Ascending aorta (tissue), 2 donors: Measurements from ENCODE around the gene REEP3. TPM values are rescaled to one million over a fixed set of nuclear protein-coding genes. Genes with fewer than 3 reads are reported as not detected.
"Not testable (repeated sequence)": the region's sequence is repeated elsewhere in the genome, so short reads cannot be mapped to it uniquely, and the experiment has no call there.

Source experiments
- DNase-seq, 2 donors: peaks; one replicate each; pipeline ENCODE4 v3.0.0-alpha.2; 2019; ENCODE audit warnings: low spot score in 2 of 2
- H3K27ac ChIP-seq, 2 donors: fragments of 200-600 bp; sonication (generic); one replicate each; pipeline ENCODE4 v1.5.1; 2016 to 2017; ENCODE audit warnings: mild to moderate bottlenecking in 1 of 2
- H3K27me3 ChIP-seq: fragments of 200-600 bp; sonication (generic); one replicate; pipeline ENCODE4 v1.5.1; 2017
- H3K36me3 ChIP-seq, 2 donors: fragments of 200-600 bp; sonication (generic); one replicate each; pipeline ENCODE4 v1.5.1; 2016
- H3K4me1 ChIP-seq, 2 donors: fragments of 200-600 bp; sonication (generic); one replicate each; pipeline ENCODE4 v1.5.1; 2016 to 2017; ENCODE audit warnings: mild to moderate bottlenecking in 1 of 2
- H3K4me3 ChIP-seq, 2 donors: fragments of 200-600 bp; sonication (generic); one replicate each; pipeline ENCODE4 v1.5.1; 2016 to 2017; ENCODE audit warnings: mild to moderate bottlenecking in 1 of 2
- H3K9me3 ChIP-seq, 2 donors: fragments of 200-600 bp; sonication (generic); one replicate each; pipeline ENCODE4 v1.5.1; 2016
- intact Hi-C: fragments of 100-400 bp; cut with DNase I; formaldehyde crosslinking; loops from one replicate; pipeline ENCODE4 v1.15.1; 2023
- total RNA-seq: library from RNA; depleted of rRNA; stranded (reverse); fragments of >200 nt; gene quantifications from one replicate; pipeline ENCODE4 v1.1.0, GENCODE V29; 2016
- TF ChIP-seq, protein P1 (sequence below), 3 experiments: fragments of 200-600 bp in 2 of 3; fragments of 450-650 bp in 1 of 3; sonication (generic) in 2 of 3; IDR thresholded peaks; one replicate each; pipeline ENCODE4 v1.5.1; 2016 to 2019; ENCODE audit warnings: antibody characterized with exemption in 3 of 3, mild to moderate bottlenecking in 1 of 3, moderate library complexity in 1 of 3

Gene REEP3
- total RNA-seq, 1 donor from 2014 or later = 41.1 TPM

GRCh38 chr10:63657761-63658160, 136.6 kb downstream of the REEP3 start:
- H3K9me3 ChIP-seq = no peaks in the 10 kb centered on the region
- TF ChIP-seq, protein P1, sequence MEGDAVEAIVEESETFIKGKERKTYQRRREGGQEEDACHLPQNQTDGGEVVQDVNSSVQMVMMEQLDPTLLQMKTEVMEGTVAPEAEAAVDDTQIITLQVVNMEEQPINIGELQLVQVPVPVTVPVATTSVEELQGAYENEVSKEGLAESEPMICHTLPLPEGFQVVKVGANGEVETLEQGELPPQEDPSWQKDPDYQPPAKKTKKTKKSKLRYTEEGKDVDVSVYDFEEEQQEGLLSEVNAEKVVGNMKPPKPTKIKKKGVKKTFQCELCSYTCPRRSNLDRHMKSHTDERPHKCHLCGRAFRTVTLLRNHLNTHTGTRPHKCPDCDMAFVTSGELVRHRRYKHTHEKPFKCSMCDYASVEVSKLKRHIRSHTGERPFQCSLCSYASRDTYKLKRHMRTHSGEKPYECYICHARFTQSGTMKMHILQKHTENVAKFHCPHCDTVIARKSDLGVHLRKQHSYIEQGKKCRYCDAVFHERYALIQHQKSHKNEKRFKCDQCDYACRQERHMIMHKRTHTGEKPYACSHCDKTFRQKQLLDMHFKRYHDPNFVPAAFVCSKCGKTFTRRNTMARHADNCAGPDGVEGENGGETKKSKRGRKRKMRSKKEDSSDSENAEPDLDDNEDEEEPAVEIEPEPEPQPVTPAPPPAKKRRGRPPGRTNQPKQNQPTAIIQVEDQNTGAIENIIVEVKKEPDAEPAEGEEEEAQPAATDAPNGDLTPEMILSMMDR (IDR thresholded peaks at IDR 0.05) = no peak
- no peaks in the 10 kb centered on the region for H3K36me3 ChIP-seq
- no peak overlapping the region for H3K4me3 ChIP-seq
- intact Hi-C loops = no loop called here
- H3K27me3 ChIP-seq = no peaks in the 10 kb centered on the region
- DNase-seq = no peak
- H3K4me1 ChIP-seq = no peaks in the 10 kb centered on the region
- H3K27ac ChIP-seq = no peak overlapping the region

DNA sequence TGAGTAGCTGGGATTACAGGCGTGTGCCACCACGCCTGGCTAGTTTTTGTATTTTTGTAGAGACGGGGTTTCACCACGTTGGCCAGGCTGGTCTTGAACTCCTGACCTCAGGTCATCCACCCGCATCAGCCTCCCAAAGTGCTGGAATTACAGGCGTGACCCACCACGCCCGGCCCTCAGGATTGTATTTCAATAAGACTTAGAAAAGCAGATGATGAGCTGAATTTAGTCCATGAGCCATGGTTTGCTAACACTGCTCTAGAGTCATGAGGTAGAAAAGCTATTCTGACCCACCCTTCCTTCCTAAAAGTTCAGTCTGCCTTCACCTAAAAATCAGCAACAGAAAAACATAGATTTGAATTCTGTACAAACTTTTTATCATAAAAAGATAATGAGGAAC, 139.7 kb downstream of the REEP3 start:
- H3K27ac ChIP-seq, DNase-seq, H3K4me3 ChIP-seq, H3K36me3 ChIP-seq, intact Hi-C loops, H3K9me3 ChIP-seq, H3K4me1 ChIP-seq, H3K27me3 ChIP-seq: not testable (repeated sequence)

- H3K27ac ChIP-seq = no peak overlapping the region
- H3K4me1 ChIP-seq = no peaks in the 10 kb centered on the region
- no peak overlapping the region for H3K4me3 ChIP-seq
- H3K36me3 ChIP-seq = no peaks in the 10 kb centered on the region
- intact Hi-C loops = no loop called here
- no peaks in the 10 kb centered on the region for H3K9me3 ChIP-seq
- TF ChIP-seq, protein P1 (IDR thresholded peaks at IDR 0.05) = no peak
- DNase-seq = no peak
- no peaks in the 10 kb centered on the region for H3K27me3 ChIP-seq
Observed at GRCh38 chr10:63661347-63661746, 140.1 kb downstream of the REEP3 start.

GRCh38 chr10:63664341-63664885, 143.2 kb downstream of the REEP3 start:
- Histone ChIP-seq H3K4me1 (no peaks in the 10 kb centered on the region), H3K4me3 (no peak overlapping the region), H3K36me3 (no peaks in the 10 kb centered on the region), H3K27me3 (no peaks in the 10 kb centered on the region), H3K27ac (no peak overlapping the region), H3K9me3 (no peaks in the 10 kb centered on the region)
- no peak for DNase-seq
- TF ChIP-seq, protein P1 (IDR thresholded peaks at IDR 0.05) = no peak
- intact Hi-C loops = no loop called here

GRCh38 chr10:63665006-63665580, 143.9 kb downstream of the REEP3 start:
- H3K9me3 ChIP-seq, H3K4me3 ChIP-seq, H3K27ac ChIP-seq, intact Hi-C loops, H3K36me3 ChIP-seq, H3K27me3 ChIP-seq, H3K4me1 ChIP-seq, DNase-seq: not testable (repeated sequence)

DNA sequence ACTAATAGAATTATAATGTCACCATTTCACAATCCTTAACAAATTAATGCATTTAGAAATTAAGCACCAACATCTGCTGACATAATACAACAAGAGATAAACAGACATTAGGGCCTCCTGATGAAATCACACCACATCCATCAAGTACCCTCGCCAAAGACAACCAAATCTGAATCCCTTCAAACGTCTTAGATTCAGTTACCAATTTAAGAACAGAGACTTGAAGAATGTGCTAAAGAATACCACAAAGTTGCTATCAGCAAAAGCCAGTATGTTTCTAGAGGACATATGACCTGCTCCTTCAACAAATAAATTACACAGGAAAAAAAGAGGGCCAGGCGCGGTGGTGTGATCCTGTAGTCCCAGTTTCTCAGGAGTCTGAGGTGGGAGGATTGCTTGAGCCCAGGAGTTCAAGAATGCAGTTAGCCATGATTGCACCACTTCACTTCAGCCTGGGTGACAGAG, 144.5 kb downstream of the REEP3 start:
- Histone ChIP-seq H3K27me3 (no peaks in the 10 kb centered on the region), H3K4me1 (no peaks in the 10 kb centered on the region), H3K36me3 (no peaks in the 10 kb centered on the region), H3K4me3 (no peak overlapping the region), H3K27ac (no peak overlapping the region), H3K9me3 (no peaks in the 10 kb centered on the region)
- no peak for DNase-seq
- TF ChIP-seq, protein P1 (IDR thresholded peaks at IDR 0.05) = no peak
- intact Hi-C loops = no loop called here
